H9 (cell line): Measurements from ENCODE around the gene C18orf63. TPM values are rescaled to one million over a fixed set of nuclear protein-coding genes. Genes with fewer than 3 reads are reported as not detected.

Source experiments
- DNase-seq: peaks from one replicate; pipeline ENCODE4 v3.0.0-alpha.2; 2017
- H2AFZ ChIP-seq: one replicate; pipeline ENCODE4 v1.6.1; 2013; ENCODE audit warnings: mild to moderate bottlenecking, low read length, control low read depth, moderate library complexity
- H2AK5ac ChIP-seq: 2 replicates; pipeline ENCODE4 v1.6.1; 2013; ENCODE audit warnings: low read length, control low read depth, mixed read lengths; ENCODE audit not compliant: insufficient read length
- H2BK120ac ChIP-seq: one replicate; pipeline ENCODE4 v1.6.1; 2013; ENCODE audit warnings: low read depth, mild to moderate bottlenecking, low read length, control low read depth, inconsistent platforms; ENCODE audit not compliant: poor library complexity, severe bottlenecking
- H2BK12ac ChIP-seq: 2 replicates; pipeline ENCODE4 v1.6.1; 2013; ENCODE audit warnings: low read length, control low read depth, mixed read lengths, low read depth; ENCODE audit not compliant: insufficient read length
- H2BK15ac ChIP-seq: 2 replicates; pipeline ENCODE4 v1.6.1; 2013; ENCODE audit warnings: low read depth, low read length, control low read depth
- H2BK20ac ChIP-seq: one replicate; pipeline ENCODE4 v1.6.1; 2013; ENCODE audit warnings: low read depth, mild to moderate bottlenecking, low read length, control low read depth, inconsistent platforms; ENCODE audit not compliant: poor library complexity, severe bottlenecking
- H2BK5ac ChIP-seq: 2 replicates; pipeline ENCODE4 v1.6.1; 2013; ENCODE audit warnings: low read length, control low read depth, mixed read lengths; ENCODE audit not compliant: insufficient read length
- H3K14ac ChIP-seq: 2 replicates; pipeline ENCODE4 v1.6.1; 2013; ENCODE audit warnings: low read length, control low read depth; ENCODE audit not compliant: insufficient read depth
- H3K18ac ChIP-seq: 2 replicates; pipeline ENCODE4 v1.6.1; 2013; ENCODE audit warnings: low read depth, mild to moderate bottlenecking, mixed read lengths, low read length, control low read depth; ENCODE audit not compliant: insufficient read length
- H3K23ac ChIP-seq: 2 replicates; pipeline ENCODE4 v1.6.1; 2013; ENCODE audit warnings: low read length, control low read depth, mixed read lengths, low read depth; ENCODE audit not compliant: insufficient read length
- H3K23me2 ChIP-seq: 2 replicates; pipeline ENCODE4 v1.6.1; 2013; ENCODE audit warnings: low read depth, mild to moderate bottlenecking, mixed read lengths, low read length, control low read depth; ENCODE audit not compliant: insufficient read length, poor library complexity, severe bottlenecking
- H3K27ac ChIP-seq: 2 replicates; pipeline ENCODE4 v1.5.1; 2013; ENCODE audit warnings: low read length, control low read depth, mixed read lengths, low read depth; ENCODE audit not compliant: insufficient read length
- H3K27me3 ChIP-seq: 2 replicates; pipeline ENCODE4 v1.6.1; 2013; ENCODE audit warnings: low read length, control low read depth, inconsistent platforms; ENCODE audit not compliant: insufficient read depth
- H3K4ac ChIP-seq: 2 replicates; pipeline ENCODE4 v1.6.1; 2013; ENCODE audit warnings: low read depth, mild to moderate bottlenecking, control low read depth, inconsistent platforms, low read length, moderate library complexity
- H3K4me1 ChIP-seq: 2 replicates; pipeline ENCODE4 v1.6.1; 2013; ENCODE audit warnings: low read length, control low read depth, inconsistent platforms; ENCODE audit not compliant: insufficient read depth
- H3K4me2 ChIP-seq: 2 replicates; pipeline ENCODE4 v1.6.1; 2013; ENCODE audit warnings: low read length, control low read depth, mixed read lengths; ENCODE audit not compliant: insufficient read length, insufficient read depth
- H3K56ac ChIP-seq: 2 replicates; pipeline ENCODE4 v1.6.1; 2013; ENCODE audit warnings: low read depth, mild to moderate bottlenecking, mixed read lengths, low read length, control low read depth; ENCODE audit not compliant: insufficient read length
- H3K79me1 ChIP-seq: 2 replicates; pipeline ENCODE4 v1.6.1; 2013; ENCODE audit warnings: low read depth, mild to moderate bottlenecking, moderate library complexity, low read length, control low read depth, inconsistent platforms; ENCODE audit not compliant: insufficient read depth, poor library complexity, severe bottlenecking
- H3K79me2 ChIP-seq: 2 replicates; pipeline ENCODE4 v1.6.1; 2013; ENCODE audit warnings: low read length, control low read depth, inconsistent platforms; ENCODE audit not compliant: insufficient read depth
- H3K9ac ChIP-seq: 2 replicates; pipeline ENCODE4 v1.6.1; 2013; ENCODE audit warnings: low read length, control low read depth, mixed read lengths; ENCODE audit not compliant: insufficient read length; ENCODE audit errors: extremely low read depth
- H3K9me3 ChIP-seq: one replicate; pipeline ENCODE4 v1.6.1; 2013; ENCODE audit warnings: low read depth, low read length, inconsistent platforms; ENCODE audit not compliant: control insufficient read depth
- H3T11ph ChIP-seq: one replicate; pipeline ENCODE4 v1.6.1; 2013; ENCODE audit warnings: mild to moderate bottlenecking, low read length, control low read depth, inconsistent platforms
- H4K20me1 ChIP-seq: one replicate; pipeline ENCODE4 v1.6.1; 2013; ENCODE audit not compliant: control insufficient read depth, insufficient read length, insufficient read depth
- H4K5ac ChIP-seq: 2 replicates; pipeline ENCODE4 v1.6.1; 2013; ENCODE audit warnings: low read depth, mild to moderate bottlenecking, mixed read lengths, low read length, control low read depth; ENCODE audit not compliant: insufficient read length
- H4K8ac ChIP-seq: replicated peaks from 2 replicates; pipeline ENCODE4 v1.6.1; 2013; ENCODE audit warnings: low read length, control low read depth, mixed read lengths, low read depth; ENCODE audit not compliant: insufficient read length
- H4K91ac ChIP-seq: 2 replicates; pipeline ENCODE4 v1.6.1; 2013; ENCODE audit warnings: low read depth, mild to moderate bottlenecking, moderate library complexity, mixed read lengths, low read length, control low read depth; ENCODE audit not compliant: insufficient read length
- H3K27ac Mint-ChIP-seq, 3 experiments: 2 replicates in 2 of 3; 3 replicates in 1 of 3; pipeline ENCODE4 v1.8.0; 2020 to 2021; ENCODE audit warnings: mixed read lengths in 3 of 3, mild to moderate bottlenecking in 1 of 3, moderate library complexity in 1 of 3
- H3K27me3 Mint-ChIP-seq: 2 replicates; pipeline ENCODE4 v1.8.0; 2021; ENCODE audit warnings: low read depth, mild to moderate bottlenecking, moderate library complexity, mixed read lengths
- H3K36me3 Mint-ChIP-seq, 3 experiments: 2 replicates in 2 of 3; 3 replicates in 1 of 3; pipeline ENCODE4 v1.8.0; 2020 to 2021; ENCODE audit warnings: low read depth in 3 of 3, mixed read lengths in 3 of 3; ENCODE audit not compliant: insufficient read depth in 1 of 3
- H3K4me1 Mint-ChIP-seq, 2 experiments: 2 replicates each; pipeline ENCODE4 v1.8.0; 2020; ENCODE audit warnings: mixed read lengths in 2 of 2
- H3K4me3 Mint-ChIP-seq, 2 experiments: 2 replicates in 1 of 2; 3 replicates in 1 of 2; pipeline ENCODE4 v1.8.0; 2020 to 2021; ENCODE audit warnings: mild to moderate bottlenecking in 2 of 2, mixed read lengths in 2 of 2, moderate library complexity in 1 of 2
- H3K9me3 Mint-ChIP-seq, 2 experiments: 2 replicates in 1 of 2; 3 replicates in 1 of 2; pipeline ENCODE4 v1.8.0; 2020; ENCODE audit warnings: mild to moderate bottlenecking in 2 of 2, mixed read lengths in 2 of 2, moderate library complexity in 1 of 2
- WGBS: extraction: QIAGEN DNeasy Blood & Tissue Kit; methylation state at CpG from one replicate; pipeline ENCODE4 v1.1.7; 2013; ENCODE audit warnings: missing lambda C conversion rate, low lambda C conversion rate, mixed read lengths; ENCODE audit not compliant: insufficient read length; ENCODE audit errors: extremely low coverage; 5-methylcytosine and 5-hydroxymethylcytosine counted together
- total RNA-seq: library from RNA; stranded (reverse); gene quantifications from 2 replicates; pipeline ENCODE4 v1.2.1, GENCODE V29; 2021
- TF ChIP-seq, protein P1 (sequence below): fragments of 200-600 bp; sonication (generic); conservative IDR thresholded peaks from 3 replicates; pipeline ENCODE4 v1.8.0; 2021; ENCODE audit warnings: antibody characterized with exemption, mild to moderate bottlenecking

The C18orf63 gene
- total RNA-seq, 1 experiment from 2014 or later, result not detected

DNA sequence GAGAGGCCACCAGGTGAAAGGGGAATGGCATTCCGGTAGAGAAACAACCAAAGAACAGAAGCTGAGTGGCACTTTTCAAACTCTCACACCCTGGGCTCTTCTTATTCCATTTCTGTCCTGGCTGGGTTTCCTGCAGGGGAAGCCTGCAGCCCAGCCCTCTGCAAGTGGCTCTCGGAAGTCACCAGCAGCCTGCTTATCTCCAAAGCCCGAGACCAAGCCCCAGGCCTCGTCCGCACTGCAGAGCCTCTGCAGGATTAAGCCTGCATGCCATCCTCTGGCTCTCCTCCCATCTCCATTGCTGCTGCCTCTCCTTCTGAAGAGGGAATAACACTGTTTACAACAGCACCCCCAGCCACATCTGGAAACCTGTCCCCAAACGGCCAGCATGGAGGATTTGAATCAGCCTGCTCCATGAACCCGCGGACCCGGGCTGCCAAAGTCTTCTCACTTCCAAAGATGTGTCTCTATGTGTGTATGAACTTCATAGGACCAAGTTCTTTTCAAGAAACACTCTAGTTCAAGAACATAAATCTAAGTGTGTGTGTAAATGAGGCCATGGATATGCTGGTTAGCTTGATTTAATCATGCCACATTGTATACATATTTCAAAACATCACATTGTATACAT lies 87.3 kb downstream of the C18orf63 start:
- H4K91ac ChIP-seq, result no peak overlapping the region
- TF ChIP-seq, protein P1, sequence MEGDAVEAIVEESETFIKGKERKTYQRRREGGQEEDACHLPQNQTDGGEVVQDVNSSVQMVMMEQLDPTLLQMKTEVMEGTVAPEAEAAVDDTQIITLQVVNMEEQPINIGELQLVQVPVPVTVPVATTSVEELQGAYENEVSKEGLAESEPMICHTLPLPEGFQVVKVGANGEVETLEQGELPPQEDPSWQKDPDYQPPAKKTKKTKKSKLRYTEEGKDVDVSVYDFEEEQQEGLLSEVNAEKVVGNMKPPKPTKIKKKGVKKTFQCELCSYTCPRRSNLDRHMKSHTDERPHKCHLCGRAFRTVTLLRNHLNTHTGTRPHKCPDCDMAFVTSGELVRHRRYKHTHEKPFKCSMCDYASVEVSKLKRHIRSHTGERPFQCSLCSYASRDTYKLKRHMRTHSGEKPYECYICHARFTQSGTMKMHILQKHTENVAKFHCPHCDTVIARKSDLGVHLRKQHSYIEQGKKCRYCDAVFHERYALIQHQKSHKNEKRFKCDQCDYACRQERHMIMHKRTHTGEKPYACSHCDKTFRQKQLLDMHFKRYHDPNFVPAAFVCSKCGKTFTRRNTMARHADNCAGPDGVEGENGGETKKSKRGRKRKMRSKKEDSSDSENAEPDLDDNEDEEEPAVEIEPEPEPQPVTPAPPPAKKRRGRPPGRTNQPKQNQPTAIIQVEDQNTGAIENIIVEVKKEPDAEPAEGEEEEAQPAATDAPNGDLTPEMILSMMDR, result no peak
- H3K79me2 ChIP-seq, result no peaks in the 10 kb centered on the region
- Mint-ChIP-seq H3K4me3 (no peak overlapping the region), H3K27ac (0 out of 7 replicates have a peak overlapping the region, but pooled peaks of 1 of the 3 experiments have one; percentile 53), H3K9me3 (no peaks in the 10 kb centered on the region), H3K4me1 (peaks cover 0 to 4% of the 10 kb centered on the region in 2 experiments; a peak in 1 of 4 replicates), H3K27me3 (peaks cover 2% of the 10 kb centered on the region; the same call in 1 of the 2 replicates), H3K36me3 (no peaks in the 10 kb centered on the region; a peak in 1 of 7 replicates)
- H3T11ph ChIP-seq, result no peak overlapping the region
- no peak overlapping the region for H2BK20ac ChIP-seq
- no peak overlapping the region for H3K56ac ChIP-seq
- no peak overlapping the region for H2BK5ac ChIP-seq
- no peaks in the 10 kb centered on the region for H3K27me3 ChIP-seq
- H2AFZ ChIP-seq, result no peak overlapping the region
- H4K20me1 ChIP-seq, result no peaks in the 10 kb centered on the region
- no peak overlapping the region for H3K27ac ChIP-seq
- no peaks in the 10 kb centered on the region for H3K23me2 ChIP-seq
- DNase-seq, result peak; percentile 34
- H2AK5ac ChIP-seq, result no peak overlapping the region
- no peak overlapping the region for H3K18ac ChIP-seq
- no peaks in the 10 kb centered on the region for H3K9me3 ChIP-seq
- H3K4ac ChIP-seq, result no peak overlapping the region
- no CpG with 5 or more reads among the region's 9 CpGs for WGBS
- no peak overlapping the region for H3K14ac ChIP-seq
- H3K9ac ChIP-seq, result no peak overlapping the region
- no peak overlapping the region for H3K4me2 ChIP-seq
- no peaks in the 10 kb centered on the region for H3K79me1 ChIP-seq
- no peaks in the 10 kb centered on the region for H3K4me1 ChIP-seq
- no peak overlapping the region for H3K23ac ChIP-seq
- no peak overlapping the region for H2BK15ac ChIP-seq
- no peak overlapping the region for H2BK12ac ChIP-seq
- H4K8ac ChIP-seq, result no peak overlapping the region
- H4K5ac ChIP-seq, result no peak overlapping the region
- H2BK120ac ChIP-seq, result no peak overlapping the region
